SJCRH30 (cell line): ENCODE results near the gene DDRGK1. TPM values are rescaled to one million over a fixed set of nuclear protein-coding genes. Genes with fewer than 3 reads are reported as not detected.

Source experiments
- DNase-seq, 2 experiments: peaks; one replicate each; pipeline ENCODE4 v3.0.0-alpha.2; 2015 to 2020
- H3K27ac ChIP-seq: fragments of 250-450 bp; sonication (Bioruptor Pico); 2 replicates; pipeline ENCODE4 v1.5.1; 2020; ENCODE audit warnings: mild to moderate bottlenecking, moderate library complexity
- H3K27me3 ChIP-seq: fragments of 250-450 bp; sonication (Bioruptor Pico); 2 replicates; pipeline ENCODE4 v1.5.1; 2020; ENCODE audit warnings: mild to moderate bottlenecking, moderate library complexity
- H3K36me3 ChIP-seq: fragments of 250-450 bp; sonication (Bioruptor Pico); 2 replicates; pipeline ENCODE4 v1.5.1; 2020; ENCODE audit warnings: mild to moderate bottlenecking, moderate library complexity
- H3K4me1 ChIP-seq: fragments of 250-450 bp; sonication (Bioruptor Pico); 2 replicates; pipeline ENCODE4 v1.5.1; 2020; ENCODE audit warnings: mild to moderate bottlenecking, moderate library complexity
- H3K4me3 ChIP-seq: fragments of 250-450 bp; sonication (Bioruptor Pico); 2 replicates; pipeline ENCODE4 v1.5.1; 2020; ENCODE audit warnings: mild to moderate bottlenecking, moderate library complexity
- H3K9me3 ChIP-seq: fragments of 250-450 bp; sonication (Bioruptor Pico); replicated peaks from 2 replicates; pipeline ENCODE4 v1.5.1; 2020; ENCODE audit warnings: mild to moderate bottlenecking, moderate library complexity
- total RNA-seq: library from RNA; depleted of rRNA; stranded (reverse); fragments of >200 nt; shearing (Covaris generic); gene quantifications from 2 replicates; pipeline ENCODE4 v1.2.3, GENCODE V29; 2014

Gene DDRGK1
- total RNA-seq, 1 experiment from 2014 or later, result 15.5 TPM

GRCh38 chr20:3172126-3172932 lies 32.2 kb downstream of the DDRGK1 start:
- DNase-seq, result no peak
- Histone ChIP-seq H3K27ac (no peak overlapping the region), H3K4me1 (peaks cover 8% of the 10 kb centered on the region), H3K27me3 (no peaks in the 10 kb centered on the region), H3K4me3 (peak overlapping the region; percentile 89), H3K36me3 (no peaks in the 10 kb centered on the region), H3K9me3 (no peaks in the 10 kb centered on the region)

- no peak overlapping the region for H3K4me3 ChIP-seq
- H3K9me3 ChIP-seq, result no peaks in the 10 kb centered on the region
- DNase-seq, result no peak
- no peaks in the 10 kb centered on the region for H3K27me3 ChIP-seq
- peaks cover 8% of the 10 kb centered on the region for H3K4me1 ChIP-seq
- no peaks in the 10 kb centered on the region for H3K36me3 ChIP-seq
- H3K27ac ChIP-seq, result no peak overlapping the region
Observed at GRCh38 chr20:3171391-3172125, 32.9 kb downstream of the DDRGK1 start.

GRCh38 chr20:3168829-3169590 lies 35.5 kb downstream of the DDRGK1 start:
- no peak overlapping the region for H3K27ac ChIP-seq
- peaks cover 4% of the 10 kb centered on the region; the same call in 1 of the 2 replicates for H3K4me1 ChIP-seq
- no peak for DNase-seq
- H3K4me3 ChIP-seq, result no peak overlapping the region
- H3K9me3 ChIP-seq, result no peaks in the 10 kb centered on the region
- no peaks in the 10 kb centered on the region for H3K36me3 ChIP-seq
- H3K27me3 ChIP-seq, result no peaks in the 10 kb centered on the region

GRCh38 chr20:3168079-3168828 lies 36.2 kb downstream of the DDRGK1 start:
- Histone ChIP-seq H3K4me3 (no peak overlapping the region), H3K36me3 (no peaks in the 10 kb centered on the region), H3K9me3 (no peaks in the 10 kb centered on the region), H3K27me3 (no peaks in the 10 kb centered on the region), H3K27ac (no peak overlapping the region), H3K4me1 (peaks cover 4% of the 10 kb centered on the region; the same call in 1 of the 2 replicates)
- DNase-seq, result no peak

- no peak overlapping the region for H3K27ac ChIP-seq
- H3K4me3 ChIP-seq, result no peak overlapping the region
- no peaks in the 10 kb centered on the region for H3K36me3 ChIP-seq
- no peaks in the 10 kb centered on the region for H3K9me3 ChIP-seq
- no peak for DNase-seq
- H3K4me1 ChIP-seq, result peaks cover 4% of the 10 kb centered on the region
- H3K27me3 ChIP-seq, result no peaks in the 10 kb centered on the region
Observed at GRCh38 chr20:3167738-3168078, 36.8 kb downstream of the DDRGK1 start.

- H3K9me3 ChIP-seq, result no peaks in the 10 kb centered on the region
- no peaks in the 10 kb centered on the region for H3K27me3 ChIP-seq
- peaks cover 4% of the 10 kb centered on the region for H3K4me1 ChIP-seq
- H3K27ac ChIP-seq, result no peak overlapping the region
- H3K36me3 ChIP-seq, result no peaks in the 10 kb centered on the region
- no peak for DNase-seq
- no peak overlapping the region for H3K4me3 ChIP-seq
Observed at GRCh38 chr20:3166913-3167342, 37.6 kb downstream of the DDRGK1 start.

- no peaks in the 10 kb centered on the region for H3K9me3 ChIP-seq
- no peak overlapping the region for H3K27ac ChIP-seq
- peaks cover 4% of the 10 kb centered on the region for H3K4me1 ChIP-seq
- no peaks in the 10 kb centered on the region for H3K36me3 ChIP-seq
- H3K27me3 ChIP-seq, result no peaks in the 10 kb centered on the region
- no peak overlapping the region for H3K4me3 ChIP-seq
- DNase-seq, result no peak
Observed at GRCh38 chr20:3166338-3166912, 38.1 kb downstream of the DDRGK1 start.

- Histone ChIP-seq H3K27ac (no peak overlapping the region), H3K9me3 (no peaks in the 10 kb centered on the region)
- DNase-seq, result peak; percentile 85 to 86
Observed at GRCh38 chr20:3165473-3166337, 38.8 kb downstream of the DDRGK1 start.

GRCh38 chr20:3164763-3165410 lies 39.6 kb downstream of the DDRGK1 start:
- peaks cover 4% of the 10 kb centered on the region for H3K4me1 ChIP-seq
- no peaks in the 10 kb centered on the region for H3K9me3 ChIP-seq
- no peak overlapping the region for H3K27ac ChIP-seq
- H3K36me3 ChIP-seq, result no peaks in the 10 kb centered on the region
- no peaks in the 10 kb centered on the region for H3K27me3 ChIP-seq
- no peak overlapping the region for H3K4me3 ChIP-seq
- no peak for DNase-seq

More at GRCh38 chr20:3165473-3166337, 38.8 kb downstream of the DDRGK1 start:
- Histone ChIP-seq H3K27me3 (no peaks in the 10 kb centered on the region), H3K4me1 (peaks cover 4% of the 10 kb centered on the region), H3K36me3 (no peaks in the 10 kb centered on the region), H3K4me3 (no peak overlapping the region)

GRCh38 chr20:3164043-3164762 lies 40.3 kb downstream of the DDRGK1 start:
- no peaks in the 10 kb centered on the region for H3K36me3 ChIP-seq
- H3K4me3 ChIP-seq, result no peak overlapping the region
- H3K27me3 ChIP-seq, result no peaks in the 10 kb centered on the region
- no peaks in the 10 kb centered on the region for H3K9me3 ChIP-seq
- H3K27ac ChIP-seq, result no peak overlapping the region
- peaks cover 4% of the 10 kb centered on the region for H3K4me1 ChIP-seq
- no peak for DNase-seq

GRCh38 chr20:3163099-3164042 lies 41.1 kb downstream of the DDRGK1 start:
- H3K4me1 ChIP-seq, result peaks cover 4% of the 10 kb centered on the region
- no peak for DNase-seq
- no peaks in the 10 kb centered on the region for H3K36me3 ChIP-seq
- H3K4me3 ChIP-seq, result no peak overlapping the region
- H3K27ac ChIP-seq, result no peak overlapping the region
- no peaks in the 10 kb centered on the region for H3K9me3 ChIP-seq
- H3K27me3 ChIP-seq, result no peaks in the 10 kb centered on the region
